SK-N-SH treated with all-trans-retinoic acid at 6 μM for 48 hours (cell line): ENCODE results near the gene MCTP2.

Experiments used
- ARNTL ChIP-seq: fragments of 450-650 bp; formaldehyde crosslinking; IDR thresholded peaks from 2 replicates; pipeline ENCODE4 v1.5.0; 2020; ENCODE audit warnings: low read depth, mild to moderate bottlenecking, moderate library complexity, borderline replicate concordance
- BACH2 ChIP-seq: fragments of 250-450 bp; sonication (Bioruptor Pico); IDR thresholded peaks from 2 replicates; pipeline ENCODE4 v1.9.0; 2021; ENCODE audit warnings: mild to moderate bottlenecking, borderline replicate concordance
- CSDC2 ChIP-seq: fragments of 250-450 bp; sonication (Bioruptor Pico); IDR thresholded peaks from 2 replicates; pipeline ENCODE4 v1.5.0; 2020; ENCODE audit warnings: mild to moderate bottlenecking, moderate library complexity
- CSRNP3 ChIP-seq: fragments of 250-450 bp; sonication (Bioruptor Pico); IDR thresholded peaks from 2 replicates; pipeline ENCODE4 v1.5.1; 2021; ENCODE audit warnings: mild to moderate bottlenecking, moderate library complexity
- GLIS3 ChIP-seq: fragments of 250-450 bp; sonication (Bioruptor Pico); IDR thresholded peaks from 2 replicates; pipeline ENCODE4 v1.5.0; 2020; ENCODE audit warnings: mild to moderate bottlenecking, moderate library complexity
- PATZ1 ChIP-seq: fragments of 250-450 bp; sonication (Bioruptor Pico); IDR thresholded peaks from 2 replicates; pipeline ENCODE4 v1.8.0; 2020; ENCODE audit warnings: mild to moderate bottlenecking, moderate library complexity, borderline replicate concordance
- POU6F1 ChIP-seq: fragments of 250-450 bp; sonication (Bioruptor Pico); IDR thresholded peaks from 2 replicates; pipeline ENCODE4 v1.8.0; 2021; ENCODE audit warnings: low read depth, mild to moderate bottlenecking, moderate library complexity, borderline replicate concordance
- RARB ChIP-seq: fragments of 250-450 bp; sonication (Bioruptor Pico); IDR thresholded peaks from 2 replicates; pipeline ENCODE4 v1.8.0; 2021; ENCODE audit warnings: mild to moderate bottlenecking, moderate library complexity
- SNAI2 ChIP-seq: fragments of 250-450 bp; sonication (Bioruptor Pico); IDR thresholded peaks from 2 replicates; pipeline ENCODE4 v1.5.0; 2020; ENCODE audit warnings: mild to moderate bottlenecking, moderate library complexity
- TCF4 ChIP-seq: fragments of 250-450 bp; sonication (Bioruptor Pico); IDR thresholded peaks from 2 replicates; pipeline ENCODE4 v1.8.0; 2021; ENCODE audit warnings: mild to moderate bottlenecking, moderate library complexity, borderline replicate concordance
- TOX ChIP-seq: fragments of 250-450 bp; sonication (Bioruptor Pico); IDR thresholded peaks from 2 replicates; pipeline ENCODE4 v1.8.0; 2021; ENCODE audit warnings: mild to moderate bottlenecking, moderate library complexity, borderline replicate concordance
- TSHZ2 ChIP-seq: fragments of 250-450 bp; sonication (Bioruptor Pico); IDR thresholded peaks from 2 replicates; pipeline ENCODE4 v1.5.0; 2020; ENCODE audit warnings: mild to moderate bottlenecking, moderate library complexity
- ZFP3 ChIP-seq: fragments of 250-450 bp; sonication (Bioruptor Pico); IDR thresholded peaks from 2 replicates; pipeline ENCODE4 v1.5.0; 2020; ENCODE audit warnings: mild to moderate bottlenecking, moderate library complexity
- ZNF565 ChIP-seq: fragments of 450-650 bp; formaldehyde crosslinking; conservative IDR thresholded peaks from 2 replicates; pipeline ENCODE4 v1.5.0; 2020; ENCODE audit warnings: low read depth, mild to moderate bottlenecking, moderate library complexity

- TF ChIP-seq GLIS3 (CRISPR knock-in tag): no peak
- TF ChIP-seq POU6F1 (CRISPR knock-in tag): no peak
- no peak for TF ChIP-seq RARB (CRISPR knock-in tag)
- TF ChIP-seq CSRNP3 (CRISPR knock-in tag): no peak
- no peak for TF ChIP-seq ZNF565
- TF ChIP-seq ARNTL (CRISPR knock-in tag): no peak
- no peak for TF ChIP-seq ZFP3 (CRISPR knock-in tag)
- TF ChIP-seq PATZ1 (CRISPR knock-in tag): no peak
- TF ChIP-seq CSDC2 (CRISPR knock-in tag): no peak
- no peak for TF ChIP-seq SNAI2 (CRISPR knock-in tag)
- no peak for TF ChIP-seq BACH2 (CRISPR knock-in tag)
- no peak for TF ChIP-seq TCF4
- no peak for TF ChIP-seq TSHZ2 (CRISPR knock-in tag)
- TF ChIP-seq TOX (CRISPR knock-in tag): no peak
Measured at GRCh38 chr15:94243418-94243817, 12.1 kb downstream of the MCTP2 start.
